Femur (tissue), 1 donor: ENCODE results near the gene KIR3DL3.
A peak's percentile ranks its signal among the peaks of the same experiment; 100 is the strongest.
"Not testable (repeated sequence)": the region's sequence is repeated elsewhere in the genome, so short reads cannot be mapped to it uniquely, and the experiment has no call there.

Source experiments
- DNase-seq: peaks from one replicate; pipeline ENCODE4 v3.0.0-alpha.2; 2017

The KIR3DL3 gene

DNA sequence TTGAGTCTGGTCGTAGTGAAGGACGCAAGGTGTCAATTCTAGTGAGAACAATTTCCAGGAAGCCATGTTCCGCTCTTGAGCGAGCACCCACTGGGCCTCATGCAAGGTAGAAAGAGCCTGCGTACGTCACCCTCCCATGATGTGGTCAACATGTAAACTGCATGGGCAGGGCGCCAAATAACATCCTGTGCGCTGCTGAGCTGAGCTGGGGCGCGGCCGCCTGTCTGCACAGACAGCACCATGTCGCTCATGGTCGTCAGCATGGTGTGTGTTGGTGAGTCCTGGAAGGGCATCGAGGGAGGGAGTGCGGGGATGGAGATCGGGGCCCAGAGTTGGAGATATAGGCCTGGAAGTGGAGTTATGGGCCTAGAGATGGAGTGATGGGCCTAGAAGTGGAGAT lies 14.1 kb downstream of the KIR3DL3 start, which contains the start of gene KIR2DL3:
KIR2DL3 (plus strand) TSS at position 208 of the 400 bp plus-strand sequence; CDS start at position 241, 33 bp downstream.
- DNase-seq: not testable (repeated sequence)

DNA sequence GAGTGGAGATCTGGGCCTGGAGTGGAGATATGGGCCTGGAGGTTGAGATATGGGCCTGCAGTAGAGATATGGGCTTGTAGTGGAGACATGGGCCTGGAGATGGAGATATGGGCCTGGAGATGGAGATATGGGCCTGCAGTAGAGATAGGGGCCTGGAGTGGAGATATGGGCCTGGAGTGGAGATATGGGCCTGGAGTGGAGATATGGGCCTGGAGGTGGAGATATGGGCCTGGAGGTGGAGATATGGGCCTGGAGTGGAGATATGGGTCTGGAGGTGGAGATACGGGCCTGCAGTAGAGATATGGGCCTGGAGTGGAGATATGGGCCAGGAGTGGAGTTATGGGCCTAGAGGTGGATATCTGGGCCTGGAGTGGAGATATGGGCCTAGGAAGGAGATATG lies 14.5 kb downstream of the KIR3DL3 start:
- no peak for DNase-seq

DNA sequence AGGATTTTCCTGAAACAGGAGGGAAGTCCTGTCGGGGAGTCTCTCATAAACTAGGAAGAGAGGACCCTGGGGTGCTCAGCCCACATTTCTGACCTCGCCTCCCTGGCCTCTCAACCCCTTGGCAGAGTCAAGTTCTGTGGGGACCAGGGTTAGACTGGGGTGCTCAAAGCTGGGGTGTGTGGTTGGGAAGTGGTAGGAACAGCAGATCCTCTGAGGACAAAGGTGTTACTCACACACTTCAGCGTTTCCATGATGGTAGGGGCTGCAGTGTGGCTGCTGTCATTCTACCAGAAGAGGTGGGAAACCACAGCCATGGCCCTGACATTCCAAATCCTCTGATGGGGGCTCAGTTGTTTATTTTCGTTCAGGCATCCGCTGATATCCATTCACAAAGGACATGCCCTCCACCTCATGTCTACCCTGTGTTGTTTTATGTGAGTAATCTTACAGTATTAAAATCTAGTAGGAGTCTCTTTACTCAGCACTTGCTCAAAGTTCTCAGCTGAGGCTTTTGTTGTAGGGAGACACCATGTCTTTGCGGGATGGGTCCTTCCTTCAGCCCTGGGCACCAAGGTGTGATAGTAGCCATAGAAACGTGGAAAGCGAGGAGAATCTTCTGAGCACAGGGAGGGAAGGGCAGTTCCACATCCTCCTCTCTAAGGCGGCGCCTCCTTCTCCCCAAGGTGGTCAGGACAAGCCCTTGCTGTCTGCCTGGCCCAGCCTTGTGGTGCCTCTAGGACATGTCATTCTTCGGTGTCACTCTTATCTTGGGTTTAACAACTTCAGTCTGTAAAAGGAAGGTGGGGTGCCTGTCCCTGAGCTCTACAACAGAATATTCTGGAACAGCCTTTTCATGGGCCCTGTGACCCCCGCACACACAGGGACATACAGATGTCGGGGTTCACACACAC lies 15.6 kb downstream of the KIR3DL3 start:
- DNase-seq: no peak

DNA sequence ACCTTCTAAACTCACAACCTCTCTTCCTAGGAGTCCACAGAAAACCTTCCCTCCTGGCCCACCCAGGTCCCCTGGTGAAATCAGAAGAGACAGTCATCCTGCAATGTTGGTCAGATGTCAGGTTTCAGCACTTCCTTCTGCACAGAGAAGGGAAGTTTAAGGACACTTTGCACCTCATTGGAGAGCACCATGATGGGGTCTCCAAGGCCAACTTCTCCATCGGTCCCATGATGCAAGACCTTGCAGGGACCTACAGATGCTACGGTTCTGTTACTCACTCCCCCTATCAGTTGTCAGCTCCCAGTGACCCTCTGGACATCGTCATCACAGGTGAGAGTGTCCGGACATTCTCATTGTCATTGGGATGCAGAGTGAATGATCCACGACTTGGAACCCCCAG lies 17.7 kb downstream of the KIR3DL3 start:
- DNase-seq: not testable (repeated sequence)

DNA sequence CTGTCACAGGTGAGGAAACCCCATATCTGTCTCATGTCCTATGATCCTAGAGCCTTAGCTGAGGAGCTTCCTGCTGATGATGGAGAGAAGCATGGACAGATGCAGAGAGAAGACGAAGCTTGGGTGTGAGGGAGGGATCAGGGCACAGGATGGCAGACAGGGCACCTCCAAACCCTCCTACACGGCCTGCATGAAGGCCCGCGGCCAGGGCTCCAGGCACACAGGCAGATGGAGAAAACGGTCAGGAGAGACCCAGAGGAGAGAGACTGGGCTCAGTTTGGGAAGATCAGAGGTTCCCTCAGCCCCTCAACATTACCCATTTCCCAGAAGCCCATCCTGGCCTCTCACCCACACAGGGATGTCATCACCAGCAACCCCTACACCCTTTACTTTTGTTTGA lies 19.8 kb downstream of the KIR3DL3 start:
- not testable (repeated sequence) for DNase-seq

DNA sequence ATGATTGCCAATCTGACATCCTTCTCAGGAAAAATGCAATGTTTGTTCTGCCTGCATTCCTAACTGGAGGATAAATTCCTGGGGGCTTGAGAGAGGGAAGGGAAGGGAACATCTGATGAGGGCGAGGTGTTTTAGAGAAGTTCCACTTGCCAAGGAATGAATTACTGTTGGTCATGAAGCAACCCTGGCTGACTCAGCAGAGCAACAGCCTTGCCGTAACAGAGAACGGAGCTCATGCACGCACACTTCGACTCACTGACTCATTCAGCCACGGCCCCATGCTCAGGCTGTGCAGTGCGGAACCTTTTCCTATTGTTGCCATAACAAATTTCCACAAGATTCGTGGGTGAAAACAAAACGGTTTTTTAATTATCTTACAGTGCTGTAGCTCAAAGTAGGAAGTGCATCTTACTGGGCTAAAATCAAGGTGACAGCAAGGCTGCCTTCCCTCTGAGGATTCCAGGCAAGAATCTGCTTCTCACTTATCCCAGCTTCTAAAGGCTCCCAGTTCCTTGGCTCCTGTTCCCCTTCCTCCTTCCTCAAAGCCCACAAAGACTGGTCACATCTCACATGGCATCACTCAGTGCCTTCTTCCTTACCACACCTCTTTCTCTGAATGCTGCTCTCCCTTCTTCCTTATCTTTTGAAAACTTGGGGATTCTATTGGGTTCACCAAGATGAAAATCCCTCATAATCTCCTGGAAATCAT lies 23.5 kb downstream of the KIR3DL3 start:
- DNase-seq: peak; percentile 25

DNA sequence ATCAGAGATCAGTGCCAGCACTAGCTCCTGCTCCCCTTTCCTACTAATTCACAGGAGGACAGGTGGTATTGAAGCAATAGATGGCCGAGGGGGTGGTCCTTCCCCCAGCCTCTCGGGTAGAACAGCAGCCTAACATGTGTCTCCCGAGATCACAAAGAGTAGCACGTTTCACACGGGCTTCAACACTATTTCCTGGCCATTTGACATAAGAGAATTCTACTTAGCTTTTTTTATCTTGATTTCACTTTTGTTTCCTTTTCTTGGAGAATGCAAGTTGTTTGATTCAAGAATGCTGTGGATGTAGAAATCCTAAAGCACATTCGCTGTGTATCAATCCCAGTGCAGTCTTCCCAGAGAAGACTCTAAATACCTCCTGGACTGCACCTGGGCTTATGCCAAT lies 26.0 kb downstream of the KIR3DL3 start:
- DNase-seq: not testable (repeated sequence)

DNA sequence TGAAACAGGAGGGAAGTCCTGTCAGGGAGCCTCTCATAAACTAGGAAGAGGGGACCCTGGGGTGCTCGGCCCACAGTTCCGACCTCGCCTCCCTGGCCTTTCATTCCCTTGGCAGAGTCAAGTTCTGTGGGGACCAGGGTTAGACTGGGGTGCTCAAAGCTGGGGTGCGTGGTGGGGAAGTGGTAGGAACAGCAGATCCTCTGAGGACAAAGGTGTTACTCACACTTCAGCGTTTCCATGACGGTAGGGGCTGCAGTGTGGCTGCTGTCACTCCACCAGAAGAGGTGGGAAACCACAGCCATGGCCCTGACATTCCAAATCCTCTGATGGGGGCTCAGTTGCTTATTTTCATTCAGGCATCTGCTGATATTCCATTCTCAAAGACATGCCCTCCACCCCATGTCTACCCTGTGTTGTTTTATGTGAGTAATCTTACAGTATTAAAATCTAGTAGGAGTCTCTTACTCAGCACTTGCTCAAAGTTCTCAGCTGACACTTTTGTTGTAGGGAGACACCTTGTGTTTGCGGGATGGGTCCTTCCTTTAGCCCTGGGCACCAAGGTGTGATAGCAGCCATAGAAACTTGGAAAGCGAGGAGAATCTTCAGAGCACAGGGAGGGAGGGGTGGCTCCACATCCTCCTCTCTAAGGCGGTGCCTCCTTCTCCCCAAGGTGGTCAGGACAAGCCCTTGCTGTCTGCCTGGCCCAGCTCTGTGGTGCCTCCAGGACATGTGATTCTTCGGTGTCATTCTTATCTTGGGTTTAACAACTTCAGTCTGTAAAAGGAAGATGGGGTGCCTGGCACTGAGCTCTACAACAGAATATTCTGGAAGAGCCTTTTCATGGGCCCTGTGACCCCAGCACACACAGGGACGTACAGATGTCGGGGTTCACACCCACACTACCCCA lies 32.2 kb downstream of the KIR3DL3 start:
- DNase-seq: not testable (repeated sequence)

DNA sequence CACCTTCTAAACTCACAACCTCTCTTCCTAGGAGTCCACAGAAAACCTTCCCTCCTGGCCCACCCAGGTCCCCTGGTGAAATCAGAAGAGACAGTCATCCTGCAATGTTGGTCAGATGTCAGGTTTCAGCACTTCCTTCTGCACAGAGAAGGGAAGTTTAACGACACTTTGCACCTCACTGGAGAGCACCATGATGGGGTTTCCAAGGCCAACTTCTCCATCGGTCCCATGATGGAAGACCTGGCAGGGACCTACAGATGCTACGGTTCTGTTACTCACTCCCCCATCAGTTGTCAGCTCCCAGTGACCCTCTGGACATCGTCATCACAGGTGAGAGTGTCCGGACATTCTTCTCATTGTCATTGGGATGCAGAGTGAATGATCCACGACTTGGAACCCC lies 34.3 kb downstream of the KIR3DL3 start:
- not testable (repeated sequence) for DNase-seq

DNA sequence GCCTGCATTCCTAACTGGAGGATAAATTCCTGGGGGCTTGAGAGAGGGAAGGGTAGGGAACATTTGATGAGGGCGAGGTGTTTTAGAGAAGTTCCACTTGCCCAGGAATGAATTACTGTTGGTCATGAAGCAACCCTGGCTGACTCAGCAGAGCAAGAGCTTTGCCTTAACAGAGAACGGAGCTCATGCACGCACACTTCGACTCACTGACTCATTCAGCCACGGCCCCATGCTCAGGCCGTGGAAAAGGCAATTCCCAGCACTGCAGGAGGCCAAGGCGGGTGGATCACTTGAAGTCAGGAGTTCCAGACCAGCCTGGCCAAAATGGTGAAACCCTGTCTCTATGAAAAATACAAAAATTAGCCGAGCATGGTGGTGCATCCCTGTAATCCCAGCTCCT lies 40.0 kb downstream of the KIR3DL3 start:
- peak; percentile 19 for DNase-seq

DNA sequence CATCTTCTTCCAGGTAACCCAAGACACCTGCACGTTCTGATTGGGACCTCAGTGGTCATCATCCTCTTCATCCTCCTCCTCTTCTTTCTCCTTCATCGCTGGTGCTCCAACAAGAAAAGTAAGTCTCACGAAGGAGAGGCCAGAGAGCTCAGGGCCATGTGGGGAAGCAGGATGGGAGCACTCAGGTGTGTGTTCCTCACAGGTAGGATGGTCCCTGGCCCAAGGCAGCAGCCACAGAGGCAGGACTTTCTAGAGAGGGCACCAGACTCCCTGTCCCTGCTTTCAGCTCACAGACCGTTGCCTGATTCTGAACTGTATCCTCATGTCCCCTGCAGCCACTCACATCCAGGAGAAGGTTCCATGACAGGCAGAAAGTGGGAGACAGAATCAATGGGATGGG lies 42.2 kb downstream of the KIR3DL3 start:
- not testable (repeated sequence) for DNase-seq

DNA sequence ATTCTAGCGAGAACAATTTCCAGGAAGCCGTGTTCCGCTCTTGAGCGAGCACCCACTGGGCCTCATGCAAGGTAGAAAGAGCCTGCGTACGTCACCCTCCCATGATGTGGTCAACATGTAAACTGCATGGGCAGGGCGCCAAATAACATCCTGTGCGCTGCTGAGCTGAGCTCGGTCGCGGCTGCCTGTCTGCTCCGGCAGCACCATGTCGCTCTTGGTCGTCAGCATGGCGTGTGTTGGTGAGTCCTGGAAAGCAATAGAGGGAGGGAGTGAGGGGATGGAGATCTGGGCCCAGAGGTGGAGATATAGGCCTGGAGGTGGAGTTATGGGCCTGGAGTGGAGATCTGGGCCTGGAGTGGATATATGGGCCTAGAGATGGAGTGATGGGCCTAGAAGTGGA lies 45.4 kb downstream of the KIR3DL3 start, which contains the start of gene KIR2DL1:
KIR2DL1 (plus strand) TSS at position 148 of the 400 bp plus-strand sequence; CDS start at position 206, 58 bp downstream.
- DNase-seq: not testable (repeated sequence)

DNA sequence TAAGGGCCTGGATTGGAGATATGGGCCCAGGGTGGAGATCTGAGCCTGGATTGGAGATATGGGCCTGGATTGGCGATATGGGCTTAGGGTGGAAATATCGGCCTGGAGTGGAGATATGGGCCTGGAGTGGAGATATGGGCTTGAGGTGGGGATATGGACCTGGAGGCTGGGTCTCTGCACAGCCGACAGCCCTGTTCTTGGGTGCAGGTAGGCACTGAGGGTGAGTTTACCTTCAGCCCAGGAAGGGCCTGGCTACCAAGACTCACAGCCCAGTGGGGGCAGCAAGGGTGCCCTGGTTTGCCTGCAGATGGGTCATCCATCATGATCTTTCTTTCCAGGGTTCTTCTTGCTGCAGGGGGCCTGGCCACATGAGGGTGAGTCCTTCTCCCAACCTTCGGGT lies 46.3 kb downstream of the KIR3DL3 start:
- not testable (repeated sequence) for DNase-seq

DNA sequence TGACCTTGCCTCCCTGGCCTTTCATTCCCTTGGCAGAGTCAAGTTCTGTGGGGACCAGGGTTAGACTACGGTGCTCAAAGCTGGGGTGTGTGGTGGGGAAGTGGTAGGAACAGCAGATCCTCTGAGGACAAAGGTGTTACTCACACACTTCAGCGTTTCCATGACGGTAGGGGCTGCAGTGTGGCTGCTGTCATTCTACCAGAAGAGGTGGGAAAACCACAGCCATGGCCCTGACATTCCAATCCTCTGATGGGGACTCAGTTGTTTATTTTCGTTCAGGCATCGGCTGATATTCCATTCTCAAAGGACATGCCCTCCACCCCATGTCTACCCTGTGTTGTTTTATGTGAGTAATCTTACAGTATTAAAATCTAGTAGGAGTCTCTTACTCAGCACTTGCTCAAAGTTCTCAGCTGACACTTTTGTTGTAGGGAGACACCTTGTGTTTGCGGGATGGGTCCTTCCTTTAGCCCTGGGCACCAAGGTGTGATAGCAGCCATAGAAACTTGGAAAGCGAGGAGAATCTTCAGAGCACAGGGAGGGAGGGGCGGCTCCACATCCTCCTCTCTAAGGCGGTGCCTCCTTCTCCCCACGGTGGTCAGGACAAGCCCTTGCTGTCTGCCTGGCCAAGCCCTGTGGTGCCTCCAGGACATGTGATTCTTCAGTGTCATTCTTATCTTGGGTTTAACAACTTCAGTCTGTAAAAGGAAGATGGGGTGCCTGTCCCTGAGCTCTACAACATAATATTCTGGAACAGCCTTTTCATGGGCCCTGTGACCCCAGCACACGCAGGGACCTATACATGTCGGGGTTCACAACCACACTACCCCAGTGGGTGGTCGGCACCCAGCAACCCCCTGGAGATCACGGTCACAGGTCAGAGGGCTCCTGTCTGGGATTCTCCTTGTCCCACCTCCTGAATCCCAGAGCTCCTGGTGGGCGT lies 47.0 kb downstream of the KIR3DL3 start:
- not testable (repeated sequence) for DNase-seq

DNA sequence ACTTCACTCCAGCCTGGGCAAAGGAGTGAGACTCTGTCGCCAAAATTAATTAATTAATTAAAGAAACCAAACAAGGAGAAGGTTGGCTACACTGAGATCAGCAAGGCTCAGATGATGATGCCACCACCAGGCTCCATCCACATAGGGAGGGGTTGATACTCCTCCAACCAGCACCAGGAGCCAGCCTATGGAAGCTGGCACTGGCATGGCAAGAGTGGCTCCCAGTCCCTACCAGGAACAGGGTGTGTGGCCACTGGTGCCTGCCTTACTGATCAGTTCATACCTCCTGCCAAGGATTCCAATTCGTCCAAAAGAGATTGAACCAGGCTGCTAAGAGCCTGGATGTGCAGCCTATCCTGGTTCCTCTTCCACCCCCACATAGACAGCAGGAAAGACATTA lies 48.4 kb downstream of the KIR3DL3 start:
- not testable (repeated sequence) for DNase-seq

DNA sequence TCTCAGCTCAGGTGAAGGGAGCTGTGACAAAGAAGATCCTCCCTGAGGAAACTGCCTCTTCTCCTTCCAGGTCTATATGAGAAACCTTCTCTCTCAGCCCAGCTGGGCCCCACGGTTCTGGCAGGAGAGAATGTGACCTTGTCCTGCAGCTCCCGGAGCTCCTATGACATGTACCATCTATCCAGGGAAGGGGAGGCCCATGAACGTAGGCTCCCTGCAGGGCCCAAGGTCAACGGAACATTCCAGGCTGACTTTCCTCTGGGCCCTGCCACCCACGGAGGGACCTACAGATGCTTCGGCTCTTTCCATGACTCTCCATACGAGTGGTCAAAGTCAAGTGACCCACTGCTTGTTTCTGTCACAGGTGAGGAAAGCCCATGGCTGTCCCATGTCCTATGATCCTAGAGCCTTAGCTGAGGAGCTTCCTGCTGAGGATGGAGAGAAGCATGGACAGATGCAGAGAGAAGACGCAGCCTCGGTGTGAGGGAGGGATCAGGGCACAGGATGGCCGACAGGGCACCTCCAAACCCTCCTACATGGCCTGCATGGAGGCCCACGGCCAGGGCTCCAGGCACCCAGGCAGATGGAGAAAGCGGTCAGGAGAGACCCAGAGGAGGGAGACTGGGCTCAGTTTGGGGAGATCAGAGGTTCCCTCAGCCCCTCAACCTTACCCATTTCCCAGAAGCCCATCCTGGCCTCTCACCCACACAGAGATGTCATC lies 51.0 kb downstream of the KIR3DL3 start:
- not testable (repeated sequence) for DNase-seq

DNA sequence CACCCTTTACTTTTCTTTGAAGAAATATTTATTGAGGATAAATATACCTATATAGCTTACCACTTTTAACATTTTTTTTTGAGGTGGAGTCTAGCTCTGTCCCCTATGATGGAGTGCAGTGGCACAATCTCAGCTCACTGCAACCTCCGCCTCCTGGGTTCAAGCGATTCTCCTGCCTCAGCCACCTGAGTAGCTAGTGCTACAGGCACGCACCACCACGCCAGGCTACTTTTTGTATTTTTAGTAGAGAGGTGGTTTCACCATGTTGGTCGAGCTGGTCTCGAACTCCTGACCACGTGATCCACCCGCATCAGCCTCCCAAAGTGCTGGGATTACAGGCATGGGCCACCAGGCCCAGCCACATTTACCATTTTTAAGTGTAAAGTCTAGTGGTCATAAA lies 51.6 kb downstream of the KIR3DL3 start:
- DNase-seq: not testable (repeated sequence)

DNA sequence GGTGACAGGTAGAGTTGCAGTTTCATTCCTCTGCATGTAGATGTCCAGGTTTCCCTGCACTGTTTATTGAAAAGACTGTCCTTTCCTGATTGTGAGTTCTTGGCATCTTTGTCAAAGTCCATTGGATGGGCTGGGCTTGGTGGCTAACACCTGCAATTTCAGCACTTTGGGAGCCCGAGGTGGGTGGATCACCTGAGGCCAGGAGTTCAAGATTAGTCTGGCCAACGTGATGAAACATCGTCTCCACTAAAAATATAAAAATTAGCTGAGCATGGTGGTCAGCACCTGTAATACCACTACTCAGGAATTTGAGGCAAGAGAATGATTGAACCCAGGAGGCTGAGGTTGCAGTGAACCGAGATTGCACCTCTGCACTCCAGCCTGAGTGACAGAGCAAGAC lies 53.6 kb downstream of the KIR3DL3 start:
- DNase-seq: not testable (repeated sequence)

DNA sequence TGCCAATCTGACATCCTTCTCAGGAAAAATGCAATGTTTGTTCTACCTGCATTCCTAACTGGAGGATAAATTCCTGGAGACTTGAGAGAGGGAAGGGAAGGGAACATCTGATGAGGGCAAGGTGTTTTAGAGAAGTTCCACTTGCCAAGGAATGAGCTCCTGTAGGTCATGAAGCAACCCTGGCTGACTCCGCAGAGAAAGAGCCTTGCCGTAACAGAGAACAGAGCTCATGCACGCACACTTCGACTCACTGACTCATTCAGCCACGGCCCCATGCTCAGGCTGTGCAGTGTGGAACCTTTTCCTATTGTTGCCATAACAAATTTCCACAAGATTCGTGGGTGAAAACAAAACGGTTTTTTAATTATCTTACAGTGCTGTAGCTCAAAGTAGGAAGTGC lies 54.7 kb downstream of the KIR3DL3 start:
- DNase-seq: not testable (repeated sequence)

DNA sequence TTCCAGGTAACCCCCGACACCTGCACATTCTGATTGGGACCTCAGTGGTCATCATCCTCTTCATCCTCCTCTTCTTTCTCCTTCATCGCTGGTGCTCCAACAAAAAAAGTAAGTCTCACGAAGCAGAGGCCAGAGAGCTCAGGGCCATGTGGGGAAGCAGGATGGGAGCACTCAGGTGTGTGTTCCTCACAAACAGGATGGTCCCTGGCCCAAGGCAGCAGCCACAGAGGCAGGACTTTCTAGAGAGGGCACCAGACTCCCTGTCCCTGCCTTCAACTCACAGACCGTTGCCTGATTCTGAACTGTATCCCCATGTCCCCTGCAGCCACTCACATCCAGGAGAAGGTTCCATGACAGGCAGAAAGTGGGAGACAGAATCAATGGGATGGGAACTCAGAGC lies 58.7 kb downstream of the KIR3DL3 start:
- not testable (repeated sequence) for DNase-seq
